Heart right ventricle (tissue), 16 donors: ENCODE data around the gene STK17A. TPM values are rescaled to one million over a fixed set of nuclear protein-coding genes. Genes with fewer than 3 reads are reported as not detected.

ENCODE experiments used
- ATAC-seq, 8 donors: fragments of 200-7000 bp; cut with Tn5 transposase; one replicate each; pipeline ENCODE4 v1.9.1; 2020; ENCODE audit warnings: mild to moderate bottlenecking in 8 of 8, moderate library complexity in 8 of 8, moderate number of reproducible peaks in 1 of 8
- DNase-seq, 2 donors: peaks; one replicate each; pipeline ENCODE4 v3.0.0-alpha.2; 2020
- H3K27ac ChIP-seq, 10 donors: fragments of 200-600 bp; sonication (generic) in 2 of 10; one replicate each; pipeline versions ENCODE4 v1.5.0 to v1.8.0; 2020 to 2022; ENCODE audit warnings: mild to moderate bottlenecking in 3 of 10
- H3K27me3 ChIP-seq, 7 donors: fragments of 200-600 bp; one replicate each; pipeline ENCODE4 v1.8.0; 2021 to 2022; ENCODE audit warnings: mild to moderate bottlenecking in 2 of 7
- H3K36me3 ChIP-seq, 9 donors: fragments of 200-600 bp; sonication (generic) in 1 of 9; one replicate each; pipeline versions ENCODE4 v1.5.0 to v1.8.0; 2020 to 2022; ENCODE audit warnings: mild to moderate bottlenecking in 2 of 9
- H3K4me1 ChIP-seq, 9 donors: fragments of 200-600 bp; sonication (generic) in 1 of 9; one replicate each; pipeline versions ENCODE4 v1.5.0 to v1.8.0; 2020 to 2022; ENCODE audit warnings: mild to moderate bottlenecking in 4 of 9
- H3K4me3 ChIP-seq, 10 donors: fragments of 200-600 bp; sonication (generic) in 2 of 10; one replicate each; pipeline versions ENCODE4 v1.5.0 to v1.8.0; 2020 to 2022; ENCODE audit warnings: mild to moderate bottlenecking in 7 of 10, moderate library complexity in 2 of 10
- H3K9me3 ChIP-seq, 11 donors: fragments of 200-600 bp in 10 of 11; sonication (generic) in 2 of 11; one replicate each; pipeline versions ENCODE4 v1.5.0 to v1.8.0; 2013 to 2022; ENCODE audit warnings: mild to moderate bottlenecking in 2 of 11, control low read depth in 1 of 11, moderate library complexity in 1 of 11
- WGBS, 2 donors: extraction: QIAGEN DNeasy Blood & Tissue Kit; methylation state at CpG; one replicate each; pipeline ENCODE4 v1.1.7; 2013; ENCODE audit warnings: inconsistent platforms in 1 of 2; 5-methylcytosine and 5-hydroxymethylcytosine counted together
- intact Hi-C, 10 donors: fragments of 100-400 bp; cut with DNase I; formaldehyde crosslinking; loops; one replicate each; pipeline versions ENCODE4 v1.11.1 to v1.14.2; 2022
- polyA plus RNA-seq, 2 donors: library from polyadenylated mRNA; stranded (reverse); fragments of 200-250 nt; gene quantifications; one replicate each; pipeline ENCODE4 v1.2.3, GENCODE V29; 2013
- total RNA-seq, 10 donors: library from RNA; stranded (reverse); fragmentation: NEBNext Ultra II Directional in 3 of 10; extraction: Animal tissue kit (Norgen Biotek cat#: 25700) in 3 of 10; gene quantifications; one replicate each; pipeline versions ENCODE4 v1.2.1 to v1.2.4, GENCODE V29; 2021 to 2023
- TF ChIP-seq, protein P1 (sequence below), 9 donors: fragments of 200-600 bp; sonication (generic) in 2 of 9; IDR thresholded peaks; one replicate each; pipeline versions ENCODE4 v1.5.0 to v1.8.0; 2021 to 2022; ENCODE audit warnings: antibody characterized with exemption in 9 of 9, mild to moderate bottlenecking in 5 of 9, moderate library complexity in 1 of 9
- donor health status: Arrhythmogenic right ventricular cardiomyopathy.
- donor health status: ischemic (EF 13 %, LVEDD 7.1; RV severe dilation, severe dysfunction).
- donor health status: healthy with polysubstance abuse.
- donor health status: DM: no; HTN: yes; CAD: no.
- donor health status: DM: no; HTN: no; CAD: no.
- donor health status: ischemic (EF 25% LVEDD 6.9; RV normal size, moderate dysfunction).
- donor health status: ischemic (EF 25% LVEDD 5.7; RV mildly dilated, moderate dysfunction).
- donor health status: healthy.
- donor health status: DM: yes; HTN: yes; CAD: no.
- donor health status: Ischemic cardiomyopathy.
- donor health status: ischemic (EF 35%, LVEDD 5.7; RV mildly dilated, moderate dysfunction).
- donor health status: nonischemic (EF 11% LVEDD 7.7; RV severe dilation, severe dysfunction).
- donor health status: DM: yes; HTN: yes; CAD: no.
- donor health status: PGD.
- donor health status: ischemic (EF 29% LVEDD 5.4; RV normal size, mild dysfunction).
- donor health status: nonischemic (EF 23%, LVEDD 6.1; RV moderate dilation, normal function).

STK17A gene
- total and polyA plus RNA-seq, 12 donors = 7.8 to 37.4 (median 21.9) TPM

DNA sequence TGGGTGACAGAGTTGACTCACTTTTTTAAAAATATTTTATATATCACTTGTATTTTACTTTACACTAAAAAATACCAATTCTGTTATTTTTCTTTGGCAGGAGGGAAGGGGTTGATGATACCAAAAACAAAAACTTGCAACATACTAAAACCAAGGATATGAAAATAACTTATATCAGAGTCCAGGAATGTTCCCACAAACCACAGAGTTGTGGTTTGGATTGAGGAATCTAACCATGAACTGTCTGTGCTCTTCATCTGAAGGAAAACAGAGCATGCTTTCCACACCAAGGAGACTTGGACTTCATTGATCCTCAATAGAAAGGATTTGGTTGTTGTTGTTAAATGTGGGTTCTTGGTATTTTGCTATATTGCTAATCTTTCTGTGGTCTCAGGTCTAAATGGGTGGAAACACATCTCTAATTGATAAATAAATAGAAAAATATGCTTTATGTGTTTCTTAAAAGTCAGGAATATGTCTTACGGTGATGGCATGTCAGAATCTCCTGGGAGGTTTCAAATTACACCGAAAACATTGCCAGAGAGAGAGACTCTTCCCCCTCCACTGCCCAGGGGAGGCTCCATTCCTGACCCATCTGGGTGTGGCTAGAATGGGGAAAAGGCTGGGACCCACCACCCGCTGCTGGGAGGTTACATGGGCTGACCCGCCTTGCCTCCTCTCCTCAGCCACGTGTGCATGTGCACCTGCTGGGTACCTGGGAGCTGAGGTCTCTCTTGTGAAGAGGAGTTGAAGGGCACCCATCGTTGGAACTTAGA lies 46.9 kb upstream of the STK17A start:
- H3K36me3 ChIP-seq = no peaks in the 10 kb centered on the region
- H3K4me3 ChIP-seq = no peak overlapping the region
- H3K27ac ChIP-seq = peak overlapping the region in 2 of 10 donors; percentile 5 to 15
- no peaks in the 10 kb centered on the region for H3K9me3 ChIP-seq
- peak in 1 of 8 donors; percentile 29 for ATAC-seq
- intact Hi-C loops = no loop called here
- 79 to 89% methylated on average over 6 of the region's 6 CpGs for WGBS, 2 donors
- H3K27me3 ChIP-seq = no peaks in the 10 kb centered on the region
- no peak for DNase-seq
- TF ChIP-seq, protein P1, sequence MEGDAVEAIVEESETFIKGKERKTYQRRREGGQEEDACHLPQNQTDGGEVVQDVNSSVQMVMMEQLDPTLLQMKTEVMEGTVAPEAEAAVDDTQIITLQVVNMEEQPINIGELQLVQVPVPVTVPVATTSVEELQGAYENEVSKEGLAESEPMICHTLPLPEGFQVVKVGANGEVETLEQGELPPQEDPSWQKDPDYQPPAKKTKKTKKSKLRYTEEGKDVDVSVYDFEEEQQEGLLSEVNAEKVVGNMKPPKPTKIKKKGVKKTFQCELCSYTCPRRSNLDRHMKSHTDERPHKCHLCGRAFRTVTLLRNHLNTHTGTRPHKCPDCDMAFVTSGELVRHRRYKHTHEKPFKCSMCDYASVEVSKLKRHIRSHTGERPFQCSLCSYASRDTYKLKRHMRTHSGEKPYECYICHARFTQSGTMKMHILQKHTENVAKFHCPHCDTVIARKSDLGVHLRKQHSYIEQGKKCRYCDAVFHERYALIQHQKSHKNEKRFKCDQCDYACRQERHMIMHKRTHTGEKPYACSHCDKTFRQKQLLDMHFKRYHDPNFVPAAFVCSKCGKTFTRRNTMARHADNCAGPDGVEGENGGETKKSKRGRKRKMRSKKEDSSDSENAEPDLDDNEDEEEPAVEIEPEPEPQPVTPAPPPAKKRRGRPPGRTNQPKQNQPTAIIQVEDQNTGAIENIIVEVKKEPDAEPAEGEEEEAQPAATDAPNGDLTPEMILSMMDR (IDR thresholded peaks at IDR 0.05) = no peak
- peaks cover 0 to 13% (median 0%) of the 10 kb centered on the region in 9 donors for H3K4me1 ChIP-seq

DNA sequence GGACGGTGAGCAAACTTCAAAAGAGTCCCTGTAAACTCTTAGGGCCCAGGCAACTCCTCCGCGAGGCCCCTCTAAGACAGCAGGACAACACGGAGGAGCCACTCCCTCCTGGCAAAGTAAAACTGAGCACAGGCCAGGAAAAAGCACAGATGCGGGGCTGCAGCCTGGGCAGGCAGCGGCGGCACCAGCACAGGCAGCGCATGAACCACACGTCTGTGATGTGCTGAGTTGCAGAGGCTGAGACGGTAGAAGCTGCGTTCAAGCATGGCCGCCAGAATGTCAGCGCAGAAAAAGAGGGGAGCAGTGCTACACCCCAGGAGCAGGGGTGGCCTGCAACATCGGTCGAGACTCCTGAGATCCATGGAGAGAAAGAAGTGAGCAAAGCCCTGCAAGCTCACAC lies 46.1 kb upstream of the STK17A start:
- WGBS, 2 donors = 87 to 90% methylated on average over 15 of the region's 15 CpGs
- peaks cover 0 to 13% (median 0%) of the 10 kb centered on the region in 9 donors for H3K4me1 ChIP-seq
- ATAC-seq (no peak), DNase-seq (no peak)
- H3K9me3 ChIP-seq = no peaks in the 10 kb centered on the region
- no peaks in the 10 kb centered on the region for H3K27me3 ChIP-seq
- intact Hi-C loops = no loop called here
- peak overlapping the region in 1 of 10 donors; percentile 15 for H3K27ac ChIP-seq
- TF ChIP-seq, protein P1 (IDR thresholded peaks at IDR 0.05) = no peak
- H3K36me3 ChIP-seq = no peaks in the 10 kb centered on the region
- H3K4me3 ChIP-seq = no peak overlapping the region

DNA sequence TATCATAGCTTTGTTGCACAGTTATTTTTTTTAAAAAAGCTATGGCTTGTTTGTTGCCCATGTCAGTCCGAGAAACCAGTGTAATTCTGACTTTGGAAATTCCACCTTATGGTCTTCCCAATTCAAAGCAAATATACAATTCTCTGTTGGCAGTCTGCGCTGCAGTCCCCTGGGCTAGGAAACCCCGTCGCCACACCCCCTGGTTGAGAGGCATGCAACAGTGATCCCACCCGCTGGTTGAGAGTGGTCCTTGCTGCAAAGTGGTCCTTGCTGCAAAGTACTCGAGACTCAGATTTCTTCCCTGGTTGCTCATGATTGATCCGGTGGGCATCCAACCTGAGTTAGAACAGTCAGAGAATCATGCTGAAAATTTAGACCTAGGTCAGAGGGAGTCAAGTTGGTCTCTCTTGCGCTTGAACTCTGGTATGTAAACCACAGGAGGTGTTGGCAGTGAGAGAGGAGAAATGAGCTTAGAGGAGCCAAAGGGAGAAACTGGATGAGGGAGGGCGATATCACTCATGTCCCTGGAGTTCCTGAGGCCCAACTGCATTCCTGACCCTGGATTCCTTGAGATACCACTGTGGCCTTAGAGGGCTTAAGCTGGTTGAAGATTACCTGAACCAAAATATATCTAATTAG lies 45.0 kb upstream of the STK17A start:
- Histone ChIP-seq H3K4me1 (peaks cover 0 to 13% (median 0%) of the 10 kb centered on the region in 9 donors), H3K27me3 (peaks cover 0 to under 1% (median 0%) of the 10 kb centered on the region in 7 donors), H3K9me3 (no peaks in the 10 kb centered on the region), H3K27ac (peak overlapping the region in 2 of 10 donors; percentile 14 to 44), H3K36me3 (no peaks in the 10 kb centered on the region), H3K4me3 (no peak overlapping the region)
- intact Hi-C loops = no loop called here
- ATAC-seq (peak in 1 of 8 donors; percentile 51), DNase-seq (no peak)
- 76 to 77% methylated on average over 9 of the region's 9 CpGs for WGBS, 2 donors
- TF ChIP-seq, protein P1 (IDR thresholded peaks at IDR 0.05) = no peak

DNA sequence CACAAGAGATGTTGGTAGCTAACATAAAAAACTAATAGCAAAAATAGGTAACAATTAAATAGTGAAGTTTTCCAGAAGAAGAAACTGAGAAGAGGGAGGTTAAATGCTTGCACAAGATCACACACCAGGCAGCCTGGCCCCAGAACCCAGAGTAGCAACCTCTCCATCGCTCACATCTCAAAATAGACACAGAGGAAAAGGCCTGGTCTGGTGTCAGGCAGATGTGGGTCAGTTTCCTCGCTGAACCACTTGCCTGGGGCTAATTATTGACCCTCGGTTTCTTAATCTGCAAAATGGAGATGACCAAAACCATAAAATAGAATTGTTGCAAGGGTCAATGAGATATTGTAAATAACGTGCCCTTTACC lies 44.5 kb upstream of the STK17A start:
- Histone ChIP-seq H3K4me3 (no peak overlapping the region), H3K4me1 (peaks cover 0 to 13% (median 0%) of the 10 kb centered on the region in 9 donors), H3K27me3 (peaks cover 0 to 6% (median 0%) of the 10 kb centered on the region in 7 donors), H3K36me3 (no peaks in the 10 kb centered on the region), H3K27ac (peak overlapping the region in 2 of 10 donors; percentile 14 to 44), H3K9me3 (no peaks in the 10 kb centered on the region)
- 56 to 60% methylated on average over 4 of the region's 4 CpGs for WGBS, 2 donors
- TF ChIP-seq, protein P1 (IDR thresholded peaks at IDR 0.05) = no peak
- ATAC-seq (peak in 2 of 8 donors; percentile 62 to 72), DNase-seq (no peak)
- intact Hi-C loops = no loop called here
